Measurements from ENCODE around the gene UBIAD1.

- peak; percentile 23 to 44 for TF ChIP-seq CTCF (conservative IDR thresholded peaks at IDR 0.05 in 1 of 2, IDR thresholded peaks at IDR 0.05 in 1 of 2; ENCODE audit: extremely low read depth in 1 of 2, insufficient read depth in 1 of 2, low read depth in 1 of 2, low read length in 2 of 2)
- TF ChIP-seq EZH2 (IDR thresholded peaks at IDR 0.05; ENCODE audit: borderline replicate concordance, low read length): no peak
Observed at GRCh38 chr1:11285883-11286734, 13.1 kb downstream of the UBIAD1 start.

All from mammary epithelial cell (primary cell).